ENCODE measurements around the gene GHR. TPM values are rescaled to one million over a fixed set of nuclear protein-coding genes. Genes with fewer than 3 reads are reported as not detected.

GHR gene
- total and polyA plus RNA-seq, 2 donors from 2014 or later, result 3.7 to 6.5 TPM

DNA sequence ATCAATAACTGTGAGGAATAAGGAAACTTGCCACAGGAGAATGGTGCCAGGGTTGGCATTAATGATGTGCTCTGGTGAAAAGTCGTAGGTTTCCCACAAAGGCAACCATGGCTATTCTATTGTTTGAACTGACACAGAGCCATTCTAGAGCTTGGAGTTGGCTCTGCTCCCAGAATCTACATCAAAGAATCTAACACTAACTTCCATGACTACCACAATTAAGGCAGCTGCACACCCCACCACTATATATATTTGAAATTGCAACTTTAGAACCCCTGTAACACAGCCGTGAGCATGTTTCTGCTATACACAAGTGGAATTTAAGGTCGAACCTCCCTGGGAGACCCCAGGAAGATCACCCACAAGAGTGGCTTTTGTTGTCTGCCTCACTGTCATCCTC lies 243.6 kb downstream of the GHR start:
- Histone ChIP-seq H3K4me1 (ENCODE audit: control insufficient read depth in 2 of 3, insufficient read depth in 2 of 3, low read depth in 1 of 3, low read length in 3 of 3) (no peaks in the 10 kb centered on the region), H3K9ac (ENCODE audit: low read length in 3 of 3) (no peak overlapping the region), H3K27me3 (ENCODE audit: control insufficient read depth, insufficient read depth, low read length) (no peaks in the 10 kb centered on the region), H3K4me3 (ENCODE audit: low read length in 3 of 3) (no peak overlapping the region), H3K27ac (ENCODE audit: low read depth in 2 of 2, low read length in 2 of 2) (no peak overlapping the region), H3K36me3 (ENCODE audit: control insufficient read depth in 2 of 3, insufficient read depth in 3 of 3, low read length in 3 of 3) (no peaks in the 10 kb centered on the region), H3K9me3 (ENCODE audit: control insufficient read depth in 2 of 3, insufficient read depth in 1 of 3, low read length in 3 of 3) (no peaks in the 10 kb centered on the region)
- FAIRE-seq (no peak), DNase-seq (peak in 1 of 5 donors; percentile 27)
- intact Hi-C loops (cut with DNase I), result no loop called here
- TF ChIP-seq, protein P1, sequence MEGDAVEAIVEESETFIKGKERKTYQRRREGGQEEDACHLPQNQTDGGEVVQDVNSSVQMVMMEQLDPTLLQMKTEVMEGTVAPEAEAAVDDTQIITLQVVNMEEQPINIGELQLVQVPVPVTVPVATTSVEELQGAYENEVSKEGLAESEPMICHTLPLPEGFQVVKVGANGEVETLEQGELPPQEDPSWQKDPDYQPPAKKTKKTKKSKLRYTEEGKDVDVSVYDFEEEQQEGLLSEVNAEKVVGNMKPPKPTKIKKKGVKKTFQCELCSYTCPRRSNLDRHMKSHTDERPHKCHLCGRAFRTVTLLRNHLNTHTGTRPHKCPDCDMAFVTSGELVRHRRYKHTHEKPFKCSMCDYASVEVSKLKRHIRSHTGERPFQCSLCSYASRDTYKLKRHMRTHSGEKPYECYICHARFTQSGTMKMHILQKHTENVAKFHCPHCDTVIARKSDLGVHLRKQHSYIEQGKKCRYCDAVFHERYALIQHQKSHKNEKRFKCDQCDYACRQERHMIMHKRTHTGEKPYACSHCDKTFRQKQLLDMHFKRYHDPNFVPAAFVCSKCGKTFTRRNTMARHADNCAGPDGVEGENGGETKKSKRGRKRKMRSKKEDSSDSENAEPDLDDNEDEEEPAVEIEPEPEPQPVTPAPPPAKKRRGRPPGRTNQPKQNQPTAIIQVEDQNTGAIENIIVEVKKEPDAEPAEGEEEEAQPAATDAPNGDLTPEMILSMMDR (IDR thresholded peaks at IDR 0.05; ENCODE audit: borderline replicate concordance, extremely low read depth, insufficient read depth), result no peak

DNA sequence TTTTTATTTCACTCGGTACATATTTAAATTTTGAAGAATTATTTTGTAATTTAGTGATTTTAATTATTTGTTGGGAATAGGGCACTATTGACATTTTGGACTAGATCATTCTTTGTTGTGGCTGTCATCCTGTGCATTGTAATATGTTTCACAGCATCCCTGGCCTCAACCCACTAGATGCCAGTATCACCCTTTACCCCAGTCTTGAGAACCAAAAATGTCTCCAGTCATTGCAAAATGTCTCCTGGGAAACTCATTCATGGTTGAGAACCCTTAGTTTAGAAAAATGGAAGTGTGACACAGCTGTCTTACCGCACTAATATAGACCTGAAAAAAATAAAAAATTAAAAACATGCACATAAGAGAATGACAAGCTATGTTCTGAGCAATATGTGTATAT lies 245.0 kb downstream of the GHR start:
- DNase-seq (no peak), FAIRE-seq (no peak)
- H3K27me3 ChIP-seq (ENCODE audit: control insufficient read depth, insufficient read depth, low read length), result no peaks in the 10 kb centered on the region
- intact Hi-C loops (cut with DNase I), result no loop called here
- no peak overlapping the region for H3K9ac ChIP-seq (ENCODE audit: low read length in 3 of 3)
- H3K4me3 ChIP-seq (ENCODE audit: low read length in 3 of 3), result no peak overlapping the region
- H3K27ac ChIP-seq (ENCODE audit: low read depth in 2 of 2, low read length in 2 of 2), result no peak overlapping the region
- no peaks in the 10 kb centered on the region for H3K36me3 ChIP-seq (ENCODE audit: control insufficient read depth in 2 of 3, insufficient read depth in 3 of 3, low read length in 3 of 3)
- TF ChIP-seq, protein P1 (IDR thresholded peaks at IDR 0.05; ENCODE audit: borderline replicate concordance, extremely low read depth, insufficient read depth), result no peak
- H3K9me3 ChIP-seq (ENCODE audit: control insufficient read depth in 2 of 3, insufficient read depth in 1 of 3, low read length in 3 of 3), result peaks cover 0 to 2% (median 0%) of the 10 kb centered on the region in 3 donors
- H3K4me1 ChIP-seq (ENCODE audit: control insufficient read depth in 2 of 3, insufficient read depth in 2 of 3, low read depth in 1 of 3, low read length in 3 of 3), result no peaks in the 10 kb centered on the region

DNA sequence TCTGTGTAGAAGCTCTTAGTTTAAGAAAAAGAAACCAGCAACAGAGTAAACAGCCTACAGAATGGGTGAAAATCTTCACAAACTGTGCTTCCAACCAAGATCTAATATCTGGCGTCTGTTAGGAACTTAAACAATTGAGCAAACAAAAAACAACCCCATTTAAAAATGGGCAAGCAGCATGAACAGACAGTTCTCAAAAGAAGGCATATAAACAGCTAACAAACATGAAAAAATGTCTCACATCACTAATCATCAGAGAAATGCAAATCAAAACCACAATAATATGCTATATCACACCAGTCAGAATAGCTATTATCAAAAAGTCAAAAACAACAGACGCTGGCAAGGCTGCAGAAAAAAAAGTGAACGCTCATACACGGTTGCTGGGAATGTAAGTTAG lies 249.7 kb downstream of the GHR start:
- no peaks in the 10 kb centered on the region for H3K4me1 ChIP-seq (ENCODE audit: control insufficient read depth in 2 of 3, insufficient read depth in 2 of 3, low read depth in 1 of 3, low read length in 3 of 3)
- no peak overlapping the region for H3K27ac ChIP-seq (ENCODE audit: low read depth in 2 of 2, low read length in 2 of 2)
- H3K9me3 ChIP-seq (ENCODE audit: control insufficient read depth in 2 of 3, insufficient read depth in 1 of 3, low read length in 3 of 3), result peaks cover 0 to 4% (median 0%) of the 10 kb centered on the region in 3 donors
- no peak overlapping the region for H3K4me3 ChIP-seq (ENCODE audit: low read length in 3 of 3)
- FAIRE-seq, result no peak
- H3K9ac ChIP-seq (ENCODE audit: low read length in 3 of 3), result no peak overlapping the region
- H3K27me3 ChIP-seq (ENCODE audit: control insufficient read depth, insufficient read depth, low read length), result no peaks in the 10 kb centered on the region
- DNase-seq, result no peak
- intact Hi-C loops (cut with DNase I), result no loop called here
- H3K36me3 ChIP-seq (ENCODE audit: control insufficient read depth in 2 of 3, insufficient read depth in 3 of 3, low read length in 3 of 3), result no peaks in the 10 kb centered on the region
- TF ChIP-seq, protein P1 (IDR thresholded peaks at IDR 0.05; ENCODE audit: borderline replicate concordance, extremely low read depth, insufficient read depth), result no peak

DNA sequence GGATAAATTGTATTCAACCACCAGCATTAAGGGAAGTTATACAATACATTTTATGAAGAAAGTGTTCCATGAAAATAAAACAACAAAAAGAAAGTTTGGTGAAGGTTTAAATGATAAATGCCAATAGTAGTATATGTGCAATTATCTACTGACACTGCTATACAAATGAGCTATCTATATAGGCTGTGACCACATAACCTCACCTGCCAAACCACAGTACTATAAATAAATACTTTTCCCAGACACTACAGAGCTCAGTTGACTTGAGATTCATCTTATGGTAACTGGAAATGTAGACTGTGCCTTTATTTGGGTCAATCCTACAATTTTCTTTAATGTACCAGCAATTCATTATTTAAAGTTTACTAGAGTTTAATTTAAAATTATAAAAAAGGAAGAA lies 252.4 kb downstream of the GHR start:
- intact Hi-C loops (cut with DNase I), result no loop called here
- no peak overlapping the region for H3K4me3 ChIP-seq (ENCODE audit: low read length in 3 of 3)
- TF ChIP-seq, protein P1 (IDR thresholded peaks at IDR 0.05; ENCODE audit: borderline replicate concordance, extremely low read depth, insufficient read depth), result no peak
- no peaks in the 10 kb centered on the region for H3K36me3 ChIP-seq (ENCODE audit: control insufficient read depth in 2 of 3, insufficient read depth in 3 of 3, low read length in 3 of 3)
- no peak for FAIRE-seq
- no peak for DNase-seq
- H3K9me3 ChIP-seq (ENCODE audit: control insufficient read depth in 2 of 3, insufficient read depth in 1 of 3, low read length in 3 of 3), result peaks cover 0 to 4% (median 0%) of the 10 kb centered on the region in 3 donors
- H3K9ac ChIP-seq (ENCODE audit: low read length in 3 of 3), result no peak overlapping the region
- H3K27ac ChIP-seq (ENCODE audit: low read depth in 2 of 2, low read length in 2 of 2), result no peak overlapping the region
- no peaks in the 10 kb centered on the region for H3K4me1 ChIP-seq (ENCODE audit: control insufficient read depth in 2 of 3, insufficient read depth in 2 of 3, low read depth in 1 of 3, low read length in 3 of 3)
- no peaks in the 10 kb centered on the region for H3K27me3 ChIP-seq (ENCODE audit: control insufficient read depth, insufficient read depth, low read length)
